ENCODE data around the gene WWOX.

Gene WWOX

GRCh38 chr16:78791011-78791410 is 691.6 kb downstream of the WWOX start:
- DNase-seq = no peak

DNA sequence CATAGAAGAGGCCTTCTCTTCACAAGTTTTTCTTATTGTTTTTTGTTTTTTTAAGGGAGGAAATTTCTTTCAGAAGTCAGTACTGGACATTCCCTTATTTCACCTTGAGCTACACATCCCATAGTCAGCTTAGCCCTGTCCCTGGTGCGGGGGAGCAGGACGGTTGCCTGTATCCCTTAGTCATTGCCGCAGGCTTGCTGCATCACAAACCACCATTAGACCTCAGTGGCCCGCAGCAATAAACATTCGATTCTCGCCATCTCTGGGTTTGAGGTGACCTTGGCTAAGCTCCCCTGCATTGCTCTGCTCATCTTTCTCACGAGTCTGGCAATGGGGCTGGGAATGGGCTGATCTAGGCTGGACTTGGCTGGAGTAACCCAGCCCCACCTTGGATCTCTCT is 692.5 kb downstream of the WWOX start:
- no peak for DNase-seq

DNA sequence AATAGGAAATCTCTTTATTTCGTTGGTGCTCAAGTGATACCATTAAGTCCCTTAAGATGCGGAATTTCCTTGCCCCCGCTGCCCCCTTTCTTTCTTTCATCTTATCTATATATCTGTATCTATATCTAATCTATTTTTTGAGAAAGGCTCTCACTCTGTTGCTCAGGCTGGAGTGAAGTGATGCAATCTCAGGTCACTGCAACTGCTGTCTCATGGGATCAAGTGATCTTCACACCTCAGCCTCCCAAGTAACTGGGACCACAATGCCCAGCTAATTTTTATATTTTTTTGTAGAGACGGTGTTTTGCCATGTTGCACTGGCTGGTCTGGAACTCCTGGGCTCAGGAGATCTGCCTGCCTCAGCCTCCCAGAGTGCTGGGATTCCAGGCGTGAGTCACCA is 693.5 kb downstream of the WWOX start:
- DNase-seq = no peak

- DNase-seq = no peak
Measured at GRCh38 chr16:78794581-78795250, 695.3 kb downstream of the WWOX start.

DNA sequence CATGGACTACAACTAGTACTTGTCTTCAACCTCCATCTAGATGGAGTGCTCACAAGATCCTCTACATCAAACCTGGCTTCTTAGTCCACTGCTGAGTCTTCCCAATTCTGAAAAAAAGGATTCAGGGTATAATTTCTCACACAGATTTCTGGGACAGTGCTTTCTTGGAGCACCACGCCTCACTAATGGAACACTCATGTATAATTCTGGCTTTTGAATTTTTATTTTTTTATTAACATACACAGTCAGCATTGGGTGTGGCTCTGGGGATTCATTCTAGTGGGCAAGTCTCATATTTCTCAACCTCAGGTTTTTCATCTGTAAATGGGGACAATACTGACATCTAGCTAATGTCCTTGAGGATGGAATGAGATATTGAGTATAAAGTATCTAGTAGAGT is 696.0 kb downstream of the WWOX start:
- no peak for DNase-seq

- peak in 17 of 51 donors; percentile 1 to 39 (median 12) for DNase-seq
Measured at GRCh38 chr16:78796221-78796866, 696.9 kb downstream of the WWOX start.

- no peak for DNase-seq
Measured at GRCh38 chr16:78799429-78799828, 700.0 kb downstream of the WWOX start.

DNA sequence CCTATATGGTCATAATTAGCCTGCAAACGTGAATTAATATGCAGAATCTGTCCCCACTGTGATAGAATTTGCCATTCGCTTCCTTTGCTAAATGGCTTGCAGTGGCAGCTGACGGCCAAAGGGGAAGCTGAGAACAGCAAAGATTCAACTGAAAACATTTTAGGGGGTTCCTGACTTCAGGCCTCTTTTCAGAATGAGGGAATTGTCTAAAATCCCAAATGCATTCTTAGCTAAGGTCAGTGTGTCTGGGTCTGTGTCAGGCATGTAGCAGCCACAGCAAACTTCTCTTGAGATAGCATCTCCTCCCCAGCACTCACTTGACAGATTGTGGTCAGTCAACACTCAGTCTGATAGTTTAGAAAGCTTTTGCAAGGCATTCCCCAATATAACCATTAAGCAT is 701.1 kb downstream of the WWOX start:
- DNase-seq = no peak

GRCh38 chr16:78804058-78804735 is 704.7 kb downstream of the WWOX start:
- no peak for DNase-seq

DNA sequence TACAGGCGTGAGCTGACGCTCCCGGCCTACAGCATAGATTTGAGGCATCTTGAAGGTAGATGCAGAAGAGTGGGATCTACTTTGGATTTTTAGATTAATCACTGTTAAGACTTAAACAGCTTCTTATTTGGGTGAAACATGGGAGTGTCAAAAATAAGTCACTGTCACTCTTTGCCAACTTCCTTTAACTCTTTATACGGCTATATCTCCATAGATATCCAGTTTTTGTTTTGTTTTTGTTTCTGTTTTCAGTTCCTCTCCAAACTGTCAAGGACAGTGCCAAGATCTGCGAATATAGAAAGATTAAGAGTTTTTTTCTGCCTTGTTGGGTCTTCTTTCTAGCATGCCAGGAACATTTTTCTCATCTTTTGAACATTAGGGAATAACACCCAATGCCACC is 706.1 kb downstream of the WWOX start:
- DNase-seq = no peak

GRCh38 chr16:78811247-78811646 is 711.8 kb downstream of the WWOX start:
- no peak for DNase-seq

- DNase-seq = no peak
Measured at GRCh38 chr16:78812582-78812981, 713.1 kb downstream of the WWOX start.

DNA sequence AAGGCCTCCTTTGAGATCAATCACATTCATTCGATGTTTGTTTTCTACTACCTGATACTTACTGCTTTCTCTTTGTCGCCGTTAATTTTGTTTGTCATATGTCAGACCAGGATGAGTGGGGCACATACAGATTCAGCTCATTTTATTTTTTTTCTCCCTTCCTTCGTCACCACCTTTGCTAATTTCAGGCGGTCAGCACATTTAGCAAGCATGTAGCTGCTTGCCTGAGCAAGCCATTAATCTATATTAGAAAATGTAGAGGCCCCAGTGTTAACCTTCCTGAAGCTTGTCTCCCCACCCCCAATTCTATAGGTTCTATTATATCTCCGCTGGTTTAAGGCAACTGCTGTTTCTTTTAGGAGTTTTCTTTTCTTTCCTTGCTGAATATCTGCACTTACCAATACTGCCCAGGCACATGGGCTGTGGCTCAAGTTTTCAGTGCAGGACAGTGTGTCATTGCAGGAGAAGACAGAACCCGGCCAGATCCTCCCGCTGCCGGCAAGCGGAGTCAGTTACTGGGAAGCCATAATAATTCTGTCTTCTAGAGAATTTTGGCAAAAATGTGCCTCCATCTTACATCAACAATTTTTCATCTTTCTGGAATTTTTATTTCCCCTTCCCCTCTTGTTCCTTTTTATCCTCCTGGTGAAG is 714.3 kb downstream of the WWOX start:
- peak in 6 of 51 donors; percentile 1 to 28 (median 4) for DNase-seq

DNA sequence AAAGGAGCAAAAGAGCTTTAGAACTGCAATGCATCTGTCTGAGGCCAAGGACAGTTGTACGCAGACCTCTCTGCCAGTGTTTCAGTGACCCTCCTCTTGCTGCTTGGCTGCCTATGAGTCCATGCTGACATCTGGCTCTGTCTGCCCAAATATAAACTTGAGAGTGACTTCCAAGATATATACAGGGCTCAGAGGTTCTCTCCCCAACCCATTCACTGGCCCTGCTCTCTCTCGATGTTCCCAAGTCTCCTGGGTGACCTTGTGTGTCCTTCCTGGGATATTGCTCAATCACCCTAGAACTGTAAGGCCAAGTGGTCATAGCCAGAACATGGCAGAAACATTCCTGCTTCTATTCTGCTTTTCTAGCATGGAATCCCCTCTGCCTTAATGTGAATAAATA is 716.3 kb downstream of the WWOX start:
- no peak for DNase-seq

GRCh38 chr16:78816499-78817195 is 717.2 kb downstream of the WWOX start:
- no peak for DNase-seq

GRCh38 chr16:78817200-78817739 is 717.8 kb downstream of the WWOX start:
- no peak for DNase-seq

GRCh38 chr16:78821335-78821734 is 721.9 kb downstream of the WWOX start:
- DNase-seq = no peak

DNA sequence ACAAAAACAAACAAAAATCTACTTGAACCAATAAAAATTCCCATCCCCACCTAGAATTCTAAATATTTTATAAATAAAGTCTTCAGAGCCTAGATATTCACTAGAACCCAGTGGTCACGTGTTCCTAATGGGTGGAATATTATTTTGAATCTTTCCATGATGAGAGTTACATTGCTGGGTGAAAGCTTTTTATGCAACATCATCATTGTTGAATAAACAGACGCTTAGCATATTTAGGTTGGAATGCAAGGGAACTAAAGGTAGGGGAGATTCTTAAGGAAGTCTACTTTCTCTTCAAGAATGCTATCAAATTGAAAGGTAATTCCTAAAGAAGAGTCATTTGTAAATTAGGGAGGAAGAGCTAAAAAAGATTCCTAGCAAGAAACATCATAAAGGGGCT is 723.1 kb downstream of the WWOX start:
- no peak for DNase-seq

DNA sequence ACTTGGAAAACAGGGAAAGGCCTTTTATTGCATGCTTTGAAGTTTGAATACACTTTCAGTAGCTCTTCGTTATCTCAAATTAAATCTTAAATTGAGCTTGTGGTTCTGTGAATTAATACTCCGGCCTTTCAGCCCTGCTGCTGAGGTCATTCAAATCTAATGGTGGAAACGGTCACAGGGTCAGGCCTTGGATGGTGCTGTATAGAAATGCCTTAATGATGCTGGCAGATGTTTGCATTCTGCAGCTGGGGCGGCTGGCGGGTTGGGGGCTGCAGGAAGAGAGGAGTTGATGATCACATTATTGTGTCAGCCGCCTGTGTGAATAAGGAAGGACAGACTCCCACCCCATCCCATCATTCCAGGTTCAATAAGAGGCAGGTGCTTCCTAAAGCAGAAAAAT is 723.6 kb downstream of the WWOX start:
- no peak for DNase-seq

DNA sequence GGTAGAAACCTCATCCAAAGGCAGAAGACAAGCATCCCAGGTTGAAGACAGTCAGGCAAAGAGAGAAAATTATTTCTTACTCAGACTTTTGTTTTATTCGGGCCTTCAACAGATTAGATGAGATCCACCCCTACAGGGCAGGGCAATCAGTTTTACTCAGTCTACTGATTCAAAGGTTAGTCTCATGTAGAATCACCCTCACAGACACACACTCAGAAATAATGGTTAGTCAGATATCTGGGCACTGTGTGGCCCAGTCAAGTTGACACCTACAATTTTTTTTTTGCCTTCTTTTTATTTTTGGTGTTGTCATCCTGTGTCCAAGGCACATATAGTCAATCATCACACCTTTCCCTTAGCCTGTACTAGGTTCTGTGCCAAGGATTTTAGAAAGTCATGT is 729.8 kb downstream of the WWOX start:
- no peak for DNase-seq

DNA sequence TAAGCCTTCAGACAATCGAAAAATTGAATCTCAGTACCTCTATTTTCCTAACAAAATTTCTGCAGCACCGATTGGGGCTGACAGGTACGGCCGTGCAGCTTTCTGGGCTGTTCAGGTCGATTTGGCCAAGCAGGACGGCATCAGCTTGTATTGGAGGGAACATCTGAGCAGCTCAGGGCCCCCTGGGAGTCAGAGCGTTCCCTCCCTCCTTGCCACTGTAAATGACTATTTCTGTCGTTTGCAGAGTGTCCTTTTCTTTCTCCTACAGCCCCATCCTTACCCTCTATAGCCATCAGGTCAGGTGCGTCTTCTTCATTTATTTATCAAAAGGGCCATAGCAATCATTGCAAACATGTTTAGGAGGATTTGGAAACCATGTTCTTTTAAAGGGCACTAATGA is 731.1 kb downstream of the WWOX start:
- DNase-seq = no peak

GRCh38 chr16:78832100-78832499 is 732.6 kb downstream of the WWOX start:
- DNase-seq = no peak
